Esophagus muscularis mucosa (tissue), 3 donors: ENCODE measurements around the gene TADA2B.

Source experiments
- POLR2AphosphoS5 ChIP-seq, 2 donors: sonication (generic); formaldehyde crosslinking; IDR thresholded peaks; one replicate each; pipeline ENCODE4 v1.6.1; 2017; ENCODE audit warnings: antibody characterized with exemption in 2 of 2
- TF ChIP-seq, protein P1 (sequence below), 3 experiments: fragments of 200-600 bp in 2 of 3; fragments of 450-650 bp in 1 of 3; sonication (generic) in 2 of 3; IDR thresholded peaks; one replicate each; pipeline ENCODE4 v1.5.1; 2017 to 2019; ENCODE audit warnings: antibody characterized with exemption in 3 of 3, mild to moderate bottlenecking in 2 of 3, moderate library complexity in 1 of 3

DNA sequence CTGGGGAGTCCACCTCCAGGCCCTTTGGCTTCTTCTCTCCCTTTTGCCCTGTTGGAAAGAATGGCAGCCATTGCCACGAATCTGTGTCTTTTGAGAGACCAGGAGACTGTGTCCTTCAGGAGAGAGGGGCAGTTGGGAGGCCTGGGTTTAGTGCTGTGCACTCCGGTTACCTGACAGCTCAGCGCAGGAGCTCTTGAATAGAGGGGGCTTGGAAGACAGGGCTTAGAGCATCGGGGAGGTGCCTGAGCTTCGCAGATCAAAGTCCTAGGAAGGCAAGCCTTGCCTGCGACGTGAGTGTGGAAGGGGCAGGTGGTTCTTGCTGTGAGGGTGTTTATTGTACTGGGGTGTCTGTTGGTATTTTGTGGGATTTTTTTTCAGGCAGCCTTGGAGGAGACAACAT is 41.9 kb upstream of the TADA2B start:
- no peak for TF ChIP-seq POLR2AphosphoS5 (IDR thresholded peaks at IDR 0.05)
- TF ChIP-seq, protein P1, sequence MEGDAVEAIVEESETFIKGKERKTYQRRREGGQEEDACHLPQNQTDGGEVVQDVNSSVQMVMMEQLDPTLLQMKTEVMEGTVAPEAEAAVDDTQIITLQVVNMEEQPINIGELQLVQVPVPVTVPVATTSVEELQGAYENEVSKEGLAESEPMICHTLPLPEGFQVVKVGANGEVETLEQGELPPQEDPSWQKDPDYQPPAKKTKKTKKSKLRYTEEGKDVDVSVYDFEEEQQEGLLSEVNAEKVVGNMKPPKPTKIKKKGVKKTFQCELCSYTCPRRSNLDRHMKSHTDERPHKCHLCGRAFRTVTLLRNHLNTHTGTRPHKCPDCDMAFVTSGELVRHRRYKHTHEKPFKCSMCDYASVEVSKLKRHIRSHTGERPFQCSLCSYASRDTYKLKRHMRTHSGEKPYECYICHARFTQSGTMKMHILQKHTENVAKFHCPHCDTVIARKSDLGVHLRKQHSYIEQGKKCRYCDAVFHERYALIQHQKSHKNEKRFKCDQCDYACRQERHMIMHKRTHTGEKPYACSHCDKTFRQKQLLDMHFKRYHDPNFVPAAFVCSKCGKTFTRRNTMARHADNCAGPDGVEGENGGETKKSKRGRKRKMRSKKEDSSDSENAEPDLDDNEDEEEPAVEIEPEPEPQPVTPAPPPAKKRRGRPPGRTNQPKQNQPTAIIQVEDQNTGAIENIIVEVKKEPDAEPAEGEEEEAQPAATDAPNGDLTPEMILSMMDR (IDR thresholded peaks at IDR 0.05) = no peak
